IMR-90 (cell line): ENCODE measurements around the gene TNRC6A. TPM values are rescaled to one million over a fixed set of nuclear protein-coding genes. Genes with fewer than 3 reads are reported as not detected.

Experiments used
- ATAC-seq: fragments of 200-7000 bp; cut with Tn5 transposase; 2 replicates; pipeline ENCODE4 v1.9.1; 2020; ENCODE audit warnings: low read depth, mild to moderate bottlenecking, moderate library complexity
- BruUV-seq: library from RNA; stranded (reverse); fragments of 400-500 nt; replicated peaks from 2 replicates; lab custom pipeline; 2021; lab: Mats Ljungman, UMichigan
- CTCF ChIA-PET: fragments of 300-600 bp; formaldehyde crosslinking; extraction: SDS; loops from one replicate; lab custom pipeline; 2021; ENCODE audit warnings: antibody characterized with exemption; lab: Yijun Ruan, JAX
- POLR2A ChIA-PET: fragments of 300-600 bp; sonication (Branson Sonifier 250); formaldehyde crosslinking; loops from one replicate; lab custom pipeline; 2022; ENCODE audit warnings: antibody characterized with exemption; ENCODE audit not compliant: unreplicated experiment; lab: Charles Lee
- DNase-seq: peaks from one replicate; pipeline ENCODE4 v3.0.0; 2013
- H2AFZ ChIP-seq: replicated peaks from 2 replicates; pipeline ENCODE3; 2013; ENCODE audit warnings: low read length, mild to moderate bottlenecking; ENCODE audit not compliant: poor library complexity
- H2AK5ac ChIP-seq: 2 replicates; pipeline ENCODE4 v1.6.1; 2013; ENCODE audit warnings: low read depth, low read length, inconsistent platforms
- H2AK9ac ChIP-seq: replicated peaks from 2 replicates; pipeline ENCODE3; 2013; ENCODE audit warnings: mild to moderate bottlenecking, low read depth, low read length, moderate library complexity; ENCODE audit not compliant: poor library complexity
- H2BK120ac ChIP-seq: 2 replicates; pipeline ENCODE4 v1.6.1; 2013; ENCODE audit warnings: low read depth, low read length, inconsistent platforms
- H2BK15ac ChIP-seq: 3 replicates; pipeline ENCODE4 v1.6.1; 2013; ENCODE audit warnings: low read depth, low read length, inconsistent platforms
- H2BK20ac ChIP-seq: 2 replicates; pipeline ENCODE4 v1.6.1; 2013; ENCODE audit warnings: low read depth, mild to moderate bottlenecking, inconsistent platforms, low read length, moderate library complexity
- H2BK5ac ChIP-seq: 2 replicates; pipeline ENCODE4 v1.6.1; 2013; ENCODE audit warnings: mild to moderate bottlenecking, low read depth, low read length, inconsistent platforms; ENCODE audit not compliant: poor library complexity, severe bottlenecking
- H3K14ac ChIP-seq: replicated peaks from 2 replicates; pipeline ENCODE4 v1.6.1; 2013; ENCODE audit warnings: low read depth, low read length, inconsistent platforms
- H3K18ac ChIP-seq: 2 replicates; pipeline ENCODE4 v1.6.1; 2013; ENCODE audit warnings: low read depth, low read length, control low read depth
- H3K23ac ChIP-seq: 2 replicates; pipeline ENCODE4 v1.6.1; 2013; ENCODE audit warnings: low read depth, low read length, inconsistent platforms
- H3K27ac ChIP-seq: 2 replicates; pipeline ENCODE4 v1.5.1; 2013; ENCODE audit warnings: mild to moderate bottlenecking, control low read depth, low read length; ENCODE audit not compliant: insufficient read depth
- H3K27me3 ChIP-seq: 2 replicates; pipeline ENCODE4 v1.6.1; 2013; ENCODE audit warnings: low read length; ENCODE audit not compliant: control insufficient read depth, insufficient read depth
- H3K36me3 ChIP-seq: 2 replicates; pipeline ENCODE4 v1.6.1; 2013; ENCODE audit warnings: low read length, mixed read lengths; ENCODE audit not compliant: control insufficient read depth, insufficient read depth
- H3K4ac ChIP-seq: 2 replicates; pipeline ENCODE4 v1.6.1; 2013; ENCODE audit warnings: low read depth, low read length, inconsistent platforms
- H3K4me1 ChIP-seq: 2 replicates; pipeline ENCODE4 v1.6.1; 2013; ENCODE audit warnings: low read length, mixed read lengths; ENCODE audit not compliant: control insufficient read depth, insufficient read depth
- H3K4me2 ChIP-seq: 2 replicates; pipeline ENCODE4 v1.6.1; 2013; ENCODE audit warnings: low read depth, mild to moderate bottlenecking, control low read depth, low read length, moderate library complexity
- H3K4me3 ChIP-seq: 2 replicates; pipeline ENCODE4 v1.5.1; 2013; ENCODE audit warnings: low read depth, mild to moderate bottlenecking, control low read depth, low read length, moderate library complexity; ENCODE audit not compliant: insufficient read depth
- H3K56ac ChIP-seq: 2 replicates; pipeline ENCODE4 v1.6.1; 2013; ENCODE audit warnings: low read length, inconsistent platforms; ENCODE audit not compliant: insufficient read depth; ENCODE audit errors: extremely low read depth
- H3K79me1 ChIP-seq, 2 experiments: 2 replicates each; pipeline ENCODE4 v1.6.1; 2013; ENCODE audit warnings: low read length in 2 of 2, inconsistent platforms in 1 of 2, low read depth in 1 of 2
- H3K9ac ChIP-seq: 2 replicates; pipeline ENCODE4 v1.6.1; 2013; ENCODE audit warnings: low read depth, low read length, control low read depth
- H3K9me1 ChIP-seq: 2 replicates; pipeline ENCODE4 v1.6.1; 2013; ENCODE audit warnings: low read length, inconsistent platforms; ENCODE audit not compliant: insufficient read depth
- H3K9me3 ChIP-seq: 2 replicates; pipeline ENCODE4 v1.6.1; 2013; ENCODE audit warnings: low read length; ENCODE audit not compliant: control insufficient read depth, insufficient read depth
- H4K20me1 ChIP-seq: 2 replicates; pipeline ENCODE4 v1.6.1; 2013; ENCODE audit warnings: low read length, inconsistent platforms; ENCODE audit not compliant: insufficient read depth
- H4K5ac ChIP-seq: 2 replicates; pipeline ENCODE4 v1.6.1; 2013; ENCODE audit warnings: mild to moderate bottlenecking, low read depth, low read length, control low read depth
- H4K8ac ChIP-seq, 2 experiments: 2 replicates each; pipeline ENCODE4 v1.6.1; 2013; ENCODE audit warnings: low read depth in 2 of 2, low read length in 2 of 2, control low read depth in 1 of 2, inconsistent platforms in 1 of 2
- H4K91ac ChIP-seq: 2 replicates; pipeline ENCODE4 v1.6.1; 2013; ENCODE audit warnings: low read depth, low read length, inconsistent platforms; ENCODE audit not compliant: insufficient read depth
- MAZ ChIP-seq: IDR thresholded peaks from 2 replicates; pipeline ENCODE4 v1.6.1; 2012; ENCODE audit warnings: low read depth, mild to moderate bottlenecking, low read length, improper control_type of control experiment, moderate library complexity, borderline replicate concordance
- POLR2A ChIP-seq: IDR thresholded peaks from 2 replicates; pipeline ENCODE4 v1.6.1; 2012; ENCODE audit warnings: mild to moderate bottlenecking, low read depth, low read length
- WGBS, 2 experiments: methylation state at CpG; one replicate each; pipeline versions ENCODE4 v1.1.5 to v1.1.7; 2013; ENCODE audit warnings: missing lambda C conversion rate in 2 of 2; ENCODE audit not compliant: insufficient read length in 1 of 2; ENCODE audit errors: extremely low coverage in 2 of 2; 5-methylcytosine and 5-hydroxymethylcytosine counted together
- dilution Hi-C: fragments of 300-500 bp; cut with HindIII; formaldehyde crosslinking; loops from one replicate; pipeline ENCODE4 v1.14.3; 2018; ENCODE audit warnings: low sequenced_read_pairs; ENCODE audit not compliant: unreplicated experiment
- in situ Hi-C: fragments of 300-500 bp; cut with MboI; formaldehyde crosslinking; loops from 3 replicates; pipeline ENCODE4 v1.14.3; 2019; ENCODE audit warnings: low sequenced_read_pairs, inconsistent platforms, mixed read lengths
- intact Hi-C: fragments of 100-400 bp; cut with micrococcal nuclease; formaldehyde crosslinking; loops from 2 replicates; pipeline ENCODE4 v1.10.0; 2022
- polyA plus RNA-seq, 3 experiments: library from polyadenylated mRNA; depleted of rRNA; stranded (reverse); fragments of >200 nt; gene quantifications; 2 replicates each; pipeline ENCODE4 v1.2.3, GENCODE V29; 2012; ENCODE audit warnings: low replicate concordance in 1 of 3
- total RNA-seq: library from RNA; depleted of rRNA; stranded (reverse); fragments of >200 nt; gene quantifications from 2 replicates; pipeline ENCODE4 v1.2.3, GENCODE V29; 2012
- TF ChIP-seq, protein P1 (sequence below): conservative IDR thresholded peaks from 2 replicates; pipeline ENCODE4 v1.5.1; 2012; ENCODE audit warnings: mild to moderate bottlenecking, low read depth, low read length, improper control_type of control experiment
- TF ChIP-seq, protein P2 (sequence below): fragments of 150-350 bp; IDR thresholded peaks from 2 replicates; pipeline ENCODE4 v1.6.1; 2016; ENCODE audit warnings: low read depth, mild to moderate bottlenecking, low read length, moderate library complexity, borderline replicate concordance

The TNRC6A gene
- total and polyA plus RNA-seq, 2 of the 4 experiments (the other 2 are of a cell fraction): 32.4 to 42.3 TPM

DNA sequence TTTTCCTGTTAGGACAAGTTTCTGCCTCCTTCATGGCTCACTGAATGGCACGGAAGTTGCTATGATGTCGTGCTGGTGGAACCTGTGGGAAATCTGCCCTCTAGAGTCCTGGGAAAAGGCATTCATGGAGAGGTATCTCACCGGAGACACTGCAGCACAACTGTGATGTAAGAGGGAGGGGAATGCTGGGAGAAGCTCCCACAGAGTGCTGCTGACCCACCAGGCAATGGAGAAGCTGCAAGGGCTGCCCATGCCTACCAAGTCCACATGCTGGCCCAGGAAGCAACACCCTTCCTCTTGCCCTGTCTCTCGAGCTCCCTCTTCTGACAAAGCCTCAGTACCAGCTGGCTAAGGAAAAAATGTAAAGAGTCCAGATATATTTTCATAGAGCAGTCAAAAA is 71.1 kb downstream of the TNRC6A start:
- peak; percentile 53 for ATAC-seq

More for the DNA sequence above, 71.1 kb downstream of the TNRC6A start:
- no peak overlapping the region for H3K23ac ChIP-seq
- no TSS peak for BruUV-seq
- ChIA-PET CTCF (interaction anchor here (0.5 to 1.3 kb wide), 3 partner anchors 157 to 237 kb away, joined by 3 to 11 read pairs (median 3); no protein-coding TSS in a partner anchor), POLR2A (no interaction called here)
- TF ChIP-seq, protein P1, sequence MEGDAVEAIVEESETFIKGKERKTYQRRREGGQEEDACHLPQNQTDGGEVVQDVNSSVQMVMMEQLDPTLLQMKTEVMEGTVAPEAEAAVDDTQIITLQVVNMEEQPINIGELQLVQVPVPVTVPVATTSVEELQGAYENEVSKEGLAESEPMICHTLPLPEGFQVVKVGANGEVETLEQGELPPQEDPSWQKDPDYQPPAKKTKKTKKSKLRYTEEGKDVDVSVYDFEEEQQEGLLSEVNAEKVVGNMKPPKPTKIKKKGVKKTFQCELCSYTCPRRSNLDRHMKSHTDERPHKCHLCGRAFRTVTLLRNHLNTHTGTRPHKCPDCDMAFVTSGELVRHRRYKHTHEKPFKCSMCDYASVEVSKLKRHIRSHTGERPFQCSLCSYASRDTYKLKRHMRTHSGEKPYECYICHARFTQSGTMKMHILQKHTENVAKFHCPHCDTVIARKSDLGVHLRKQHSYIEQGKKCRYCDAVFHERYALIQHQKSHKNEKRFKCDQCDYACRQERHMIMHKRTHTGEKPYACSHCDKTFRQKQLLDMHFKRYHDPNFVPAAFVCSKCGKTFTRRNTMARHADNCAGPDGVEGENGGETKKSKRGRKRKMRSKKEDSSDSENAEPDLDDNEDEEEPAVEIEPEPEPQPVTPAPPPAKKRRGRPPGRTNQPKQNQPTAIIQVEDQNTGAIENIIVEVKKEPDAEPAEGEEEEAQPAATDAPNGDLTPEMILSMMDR: peak; percentile 23
- TF ChIP-seq, protein P2, sequence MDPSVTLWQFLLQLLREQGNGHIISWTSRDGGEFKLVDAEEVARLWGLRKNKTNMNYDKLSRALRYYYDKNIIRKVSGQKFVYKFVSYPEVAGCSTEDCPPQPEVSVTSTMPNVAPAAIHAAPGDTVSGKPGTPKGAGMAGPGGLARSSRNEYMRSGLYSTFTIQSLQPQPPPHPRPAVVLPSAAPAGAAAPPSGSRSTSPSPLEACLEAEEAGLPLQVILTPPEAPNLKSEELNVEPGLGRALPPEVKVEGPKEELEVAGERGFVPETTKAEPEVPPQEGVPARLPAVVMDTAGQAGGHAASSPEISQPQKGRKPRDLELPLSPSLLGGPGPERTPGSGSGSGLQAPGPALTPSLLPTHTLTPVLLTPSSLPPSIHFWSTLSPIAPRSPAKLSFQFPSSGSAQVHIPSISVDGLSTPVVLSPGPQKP: no peak
- TF ChIP-seq POLR2A (no peak), MAZ (no peak)
- peaks cover 32 to 40% of the 10 kb centered on the region in 2 experiments for H3K79me1 ChIP-seq
- H3K4me1 ChIP-seq: peaks cover 4% of the 10 kb centered on the region; the same call in 1 of the 2 replicates
- no peak overlapping the region for H2AFZ ChIP-seq
- H3K4me2 ChIP-seq: no peak overlapping the region
- no peak overlapping the region for H3K18ac ChIP-seq
- no peak overlapping the region for H2BK5ac ChIP-seq
- no peaks in the 10 kb centered on the region for H3K27me3 ChIP-seq
- H3K4ac ChIP-seq: no peak overlapping the region
- H2AK5ac ChIP-seq: no peak overlapping the region
- peak; percentile 65 for DNase-seq
- no peak overlapping the region for H3K4me3 ChIP-seq
- H2BK15ac ChIP-seq: no peak overlapping the region
- 100% methylated on average over 2 of the region's 4 CpGs; no CpG with 5 or more reads in 1 of the 2 experiments for WGBS, 2 experiments
- H3K9ac ChIP-seq: no peak overlapping the region
- no peak overlapping the region for H3K56ac ChIP-seq
- intact Hi-C loops: loop anchor here (2.0 kb wide), 1 partner anchor 220 kb away; no protein-coding TSS in a partner anchor
- no peak overlapping the region for H2AK9ac ChIP-seq
- H2BK120ac ChIP-seq: no peak overlapping the region
- H3K27ac ChIP-seq: no peak overlapping the region
- H3K9me1 ChIP-seq: peaks cover 8% of the 10 kb centered on the region
- no peaks in the 10 kb centered on the region for H3K9me3 ChIP-seq
- dilution Hi-C loops: no loop called here
- H4K20me1 ChIP-seq: no peaks in the 10 kb centered on the region; the same call in 1 of the 2 replicates
- H3K36me3 ChIP-seq: peaks cover 63% of the 10 kb centered on the region
- H4K91ac ChIP-seq: no peak overlapping the region
- in situ Hi-C loops: no loop called here
- H4K8ac ChIP-seq: no peak overlapping the region
- no peak overlapping the region for H2BK20ac ChIP-seq
- no peak overlapping the region for H3K14ac ChIP-seq
- H4K5ac ChIP-seq: no peak overlapping the region
